HG03439 (cell line): ENCODE measurements around the gene NFE2L2.
"Not testable (repeated sequence)": the region's sequence is repeated elsewhere in the genome, so short reads cannot be mapped to it uniquely, and the experiment has no call there.

ENCODE experiments used
- ATAC-seq: cut with Tn5 transposase; IDR thresholded peaks from one replicate; pipeline ENCODE4 v1.9.1; 2021; ENCODE audit warnings: mild to moderate bottlenecking, moderate library complexity; ENCODE audit not compliant: unreplicated experiment

Gene NFE2L2

DNA sequence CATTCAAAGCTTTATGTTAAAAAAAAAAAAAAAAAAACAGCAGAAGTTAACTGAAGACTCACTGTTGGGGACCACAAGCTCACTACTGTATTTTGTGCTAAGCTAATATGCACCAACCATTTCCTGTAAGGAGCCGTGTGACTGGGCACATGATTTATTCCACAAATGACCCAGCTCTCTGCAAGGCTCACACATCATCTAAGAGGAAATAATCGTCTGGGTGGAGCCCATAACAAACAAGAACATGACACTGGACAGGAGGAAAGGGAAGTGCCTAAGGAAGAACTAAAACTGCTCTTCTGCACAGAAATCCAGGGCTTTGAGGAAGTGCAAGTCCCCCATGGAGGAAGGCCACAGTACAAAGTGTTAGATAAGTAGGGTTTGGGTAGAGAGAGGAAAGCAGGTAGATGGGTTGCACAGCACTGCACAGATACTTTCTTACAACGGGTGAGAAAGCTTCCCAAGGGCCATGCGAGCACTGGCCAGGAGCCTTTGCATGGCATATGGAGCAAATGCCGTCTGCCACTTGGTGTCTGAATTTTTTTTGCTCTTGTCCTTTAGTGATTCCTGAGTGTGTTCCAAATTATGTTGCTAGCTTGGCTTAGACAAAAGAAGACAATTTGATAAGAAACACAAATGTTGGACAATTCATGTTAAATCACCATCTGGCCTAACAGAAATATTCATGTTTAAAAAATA, 24.4 kb downstream of the NFE2L2 start:
- ATAC-seq, result no peak

DNA sequence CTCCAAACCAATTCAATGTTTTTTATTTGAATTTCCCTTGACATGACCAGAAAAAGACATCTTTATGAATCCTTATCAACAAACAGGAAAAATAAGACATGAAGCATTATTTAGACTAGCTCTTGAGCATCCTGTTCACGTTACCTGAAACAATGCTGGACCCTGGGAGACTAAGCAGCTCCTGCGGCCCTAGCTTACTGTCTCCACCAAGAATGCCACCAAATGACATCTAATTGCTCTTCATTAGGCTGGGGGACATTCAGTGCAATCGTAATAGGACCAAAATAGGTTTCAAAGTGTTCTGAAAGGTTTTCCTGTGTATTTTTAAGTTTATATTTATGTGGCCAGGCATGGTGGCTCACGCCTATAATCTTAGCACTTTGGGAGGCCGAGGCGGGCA, 25.5 kb downstream of the NFE2L2 start:
- ATAC-seq, result no peak

GRCh38 chr2:177237932-177238331, 26.6 kb downstream of the NFE2L2 start:
- ATAC-seq, result no peak

DNA sequence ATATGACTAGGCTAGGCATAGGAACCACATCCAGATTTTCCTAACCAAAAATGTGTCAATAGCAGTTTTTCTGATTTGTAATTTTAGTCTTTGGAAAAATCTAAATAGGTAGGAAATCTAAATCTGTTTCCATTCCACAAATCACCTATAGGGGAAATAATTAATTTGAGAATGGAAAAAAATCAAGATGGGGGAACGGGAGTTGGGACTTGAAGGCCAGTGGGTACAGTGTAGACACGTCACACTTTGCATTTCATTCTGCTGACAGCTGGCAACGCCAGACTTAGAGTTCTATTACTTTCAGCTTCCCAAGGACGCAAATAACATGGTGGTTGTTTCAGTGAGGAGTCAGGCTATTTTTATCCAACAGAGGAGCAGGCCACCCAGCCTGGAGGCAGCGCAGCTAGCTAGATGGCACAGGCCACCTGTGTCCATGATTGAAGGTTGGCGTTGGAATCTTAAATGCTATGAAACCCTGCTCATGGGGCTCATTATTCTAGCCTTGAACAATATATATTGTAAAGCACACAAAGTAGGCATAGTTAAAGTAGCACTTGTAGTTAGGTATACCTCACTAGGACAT, 28.6 kb downstream of the NFE2L2 start:
- ATAC-seq, result no peak

DNA sequence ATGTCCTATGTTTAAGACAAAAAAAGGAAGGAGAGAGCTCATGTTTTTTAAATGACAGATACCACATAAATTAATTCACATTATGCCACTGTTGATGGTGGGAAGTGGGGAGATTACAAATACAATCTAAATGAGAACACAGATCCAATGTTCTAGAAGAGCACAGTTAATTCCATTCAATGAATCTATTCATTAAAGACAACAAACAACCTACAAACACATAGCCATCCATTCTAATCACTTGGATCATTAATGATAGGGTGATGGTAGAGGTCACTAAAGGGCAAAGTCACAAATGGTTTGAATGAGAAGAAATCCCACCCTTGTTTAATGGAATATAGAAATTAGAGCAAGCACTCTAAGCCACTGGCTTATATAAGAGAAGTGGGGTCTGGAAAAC, 30.3 kb downstream of the NFE2L2 start:
- no peak for ATAC-seq

DNA sequence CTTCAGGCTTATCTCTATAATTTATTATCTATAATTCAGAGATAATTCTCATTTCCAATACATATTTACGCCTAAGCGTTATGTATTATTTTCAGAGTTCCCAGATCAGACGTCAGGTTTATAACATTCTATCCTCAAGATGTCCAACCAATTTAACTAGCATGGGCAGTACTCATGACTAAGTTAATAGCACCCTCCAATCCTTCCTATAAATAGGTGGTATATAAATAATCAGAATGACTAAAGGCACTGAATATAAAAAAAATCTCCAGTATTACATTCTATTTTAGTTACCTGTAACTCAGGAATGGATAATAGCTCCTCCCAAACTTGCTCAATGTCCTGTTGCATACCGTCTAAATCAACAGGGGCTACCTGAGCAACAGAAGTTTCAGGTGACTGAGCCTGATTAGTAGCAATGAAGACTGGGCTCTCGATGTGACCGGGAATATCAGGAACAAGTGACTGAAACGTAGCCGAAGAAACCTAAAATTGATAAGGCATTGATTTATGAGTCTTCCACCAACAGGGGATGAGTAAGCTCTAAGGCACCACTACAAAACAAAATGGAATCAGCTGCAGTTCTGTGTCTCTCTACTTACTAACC, 32.3 kb downstream of the NFE2L2 start:
- ATAC-seq, result no peak

- ATAC-seq, result no peak
Observed at GRCh38 chr2:177231270-177231669, 33.3 kb downstream of the NFE2L2 start.

DNA sequence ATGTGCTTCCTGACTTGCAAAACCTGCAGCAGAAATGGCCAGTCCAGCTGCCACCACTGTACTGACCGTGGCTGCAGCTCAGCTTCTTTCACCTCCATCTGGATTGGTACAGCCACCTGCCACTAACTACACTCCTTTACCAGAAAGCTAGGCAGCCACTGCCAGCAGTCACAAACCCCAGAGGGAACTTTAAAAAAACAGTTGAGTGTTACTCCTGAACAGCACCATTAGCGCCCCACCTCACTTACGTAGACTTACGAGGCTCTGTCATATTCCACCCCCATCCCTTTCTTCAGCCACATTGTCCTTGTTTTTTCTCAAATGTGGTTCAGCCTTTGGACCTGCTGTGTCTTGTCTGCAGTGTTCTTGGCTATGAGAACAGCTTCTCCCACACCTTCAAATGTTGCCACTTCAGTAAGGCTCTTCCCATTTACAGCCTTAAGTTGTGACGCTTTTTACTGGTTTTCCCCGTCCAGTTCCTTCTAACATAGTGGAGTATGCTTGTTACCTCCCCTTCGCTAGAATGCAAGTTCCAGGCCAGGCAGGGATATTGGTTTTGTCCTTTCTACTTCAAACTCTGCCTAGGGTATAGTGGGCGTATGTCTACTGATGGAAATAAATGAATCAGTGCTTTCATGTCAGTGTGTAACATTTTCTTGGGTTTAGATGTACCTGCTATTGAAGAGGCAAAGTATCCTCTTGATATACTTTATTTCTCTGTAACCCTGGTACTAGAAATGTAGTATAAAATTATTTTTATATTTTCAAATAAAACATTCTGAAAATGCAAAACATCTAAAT, 34.9 kb downstream of the NFE2L2 start:
- no peak for ATAC-seq

- ATAC-seq, result no peak
Observed at GRCh38 chr2:177225965-177226360, 38.6 kb downstream of the NFE2L2 start.

DNA sequence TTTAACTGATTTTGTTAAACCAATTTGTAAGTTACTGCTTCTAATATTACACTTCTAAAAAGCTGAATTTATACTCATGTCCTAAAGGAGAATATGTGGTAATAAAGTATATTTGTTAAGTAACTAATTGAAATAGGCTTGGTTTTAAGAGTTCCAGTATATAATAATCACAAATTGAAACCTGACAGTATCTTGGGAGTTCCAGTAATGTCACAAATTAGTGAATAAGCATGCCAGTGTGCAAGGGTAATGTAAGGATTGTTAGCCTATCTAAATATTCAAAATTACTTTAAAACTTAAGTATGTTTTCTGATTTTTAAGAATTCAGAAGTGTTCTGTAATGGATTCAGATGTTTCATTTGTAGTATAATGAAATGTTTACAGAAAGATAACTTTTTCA, 41.1 kb downstream of the NFE2L2 start:
- ATAC-seq, result not testable (repeated sequence)

- no peak for ATAC-seq
Observed at GRCh38 chr2:177221970-177222369, 42.6 kb downstream of the NFE2L2 start.

DNA sequence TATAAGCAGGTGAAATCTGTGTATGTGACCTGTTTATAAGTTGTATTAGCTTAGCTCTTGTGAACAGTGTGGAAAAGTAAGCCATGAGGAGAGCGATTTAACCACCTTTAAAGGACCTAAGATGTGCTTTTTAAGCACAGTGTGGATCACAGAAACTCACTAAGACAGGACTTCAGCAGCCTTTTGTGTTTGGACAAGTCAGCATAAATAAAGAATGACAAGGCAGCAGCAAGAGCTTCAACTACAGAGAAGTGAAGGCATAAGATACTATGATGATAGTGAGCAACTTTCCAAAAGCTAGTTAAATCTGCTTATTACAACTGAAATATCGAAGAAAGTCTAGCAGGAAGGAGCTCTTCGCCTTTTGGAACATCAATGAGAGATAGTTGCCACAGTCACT, 43.0 kb downstream of the NFE2L2 start:
- no peak for ATAC-seq

DNA sequence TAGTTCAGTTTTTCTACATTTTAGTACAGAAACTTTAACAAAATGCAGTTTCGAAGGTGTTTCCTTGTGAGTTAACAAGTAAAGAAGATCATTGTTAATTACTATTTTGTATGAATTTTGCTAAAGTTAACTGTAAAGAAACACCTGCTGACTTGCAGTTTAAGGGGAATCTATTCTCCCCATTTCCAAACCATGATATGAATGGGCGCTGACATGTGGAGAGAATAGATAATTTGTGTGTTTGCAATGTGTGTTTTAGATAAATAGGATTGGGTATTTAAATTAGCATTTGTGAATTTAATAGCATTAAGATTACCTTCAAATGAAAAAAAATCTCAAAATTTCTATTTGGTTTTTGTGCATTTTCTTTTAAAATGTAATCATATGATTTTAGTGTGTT, 44.7 kb downstream of the NFE2L2 start:
- ATAC-seq, result not testable (repeated sequence)

DNA sequence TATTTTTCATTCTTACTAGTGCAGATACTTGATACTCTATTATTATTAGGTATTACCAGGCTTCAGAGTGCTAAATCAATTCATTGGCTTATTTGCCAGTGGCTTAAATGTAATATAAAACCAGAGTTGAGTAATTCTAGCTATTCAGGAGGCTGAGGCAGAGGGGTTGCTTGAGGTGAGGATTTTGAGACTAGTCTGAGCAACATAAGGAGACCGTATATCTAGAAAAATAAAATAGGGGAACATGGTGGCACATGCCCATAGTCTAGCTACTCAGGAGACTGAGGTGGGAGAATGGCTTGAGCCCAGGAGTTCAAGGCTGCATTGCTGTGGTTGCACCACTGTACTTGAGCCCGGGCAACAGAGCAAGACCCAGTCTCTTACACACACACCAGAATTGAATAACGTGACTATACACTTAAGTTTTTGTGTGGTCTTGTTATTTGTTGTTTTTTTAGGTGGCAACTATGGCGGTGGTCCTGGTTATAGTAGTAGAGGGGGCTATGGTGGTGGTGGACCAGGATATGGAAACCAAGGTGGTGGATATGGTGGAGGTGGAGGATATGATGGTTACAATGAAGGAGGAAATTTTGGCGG, 47.2 kb downstream of the NFE2L2 start:
- ATAC-seq, result no peak

DNA sequence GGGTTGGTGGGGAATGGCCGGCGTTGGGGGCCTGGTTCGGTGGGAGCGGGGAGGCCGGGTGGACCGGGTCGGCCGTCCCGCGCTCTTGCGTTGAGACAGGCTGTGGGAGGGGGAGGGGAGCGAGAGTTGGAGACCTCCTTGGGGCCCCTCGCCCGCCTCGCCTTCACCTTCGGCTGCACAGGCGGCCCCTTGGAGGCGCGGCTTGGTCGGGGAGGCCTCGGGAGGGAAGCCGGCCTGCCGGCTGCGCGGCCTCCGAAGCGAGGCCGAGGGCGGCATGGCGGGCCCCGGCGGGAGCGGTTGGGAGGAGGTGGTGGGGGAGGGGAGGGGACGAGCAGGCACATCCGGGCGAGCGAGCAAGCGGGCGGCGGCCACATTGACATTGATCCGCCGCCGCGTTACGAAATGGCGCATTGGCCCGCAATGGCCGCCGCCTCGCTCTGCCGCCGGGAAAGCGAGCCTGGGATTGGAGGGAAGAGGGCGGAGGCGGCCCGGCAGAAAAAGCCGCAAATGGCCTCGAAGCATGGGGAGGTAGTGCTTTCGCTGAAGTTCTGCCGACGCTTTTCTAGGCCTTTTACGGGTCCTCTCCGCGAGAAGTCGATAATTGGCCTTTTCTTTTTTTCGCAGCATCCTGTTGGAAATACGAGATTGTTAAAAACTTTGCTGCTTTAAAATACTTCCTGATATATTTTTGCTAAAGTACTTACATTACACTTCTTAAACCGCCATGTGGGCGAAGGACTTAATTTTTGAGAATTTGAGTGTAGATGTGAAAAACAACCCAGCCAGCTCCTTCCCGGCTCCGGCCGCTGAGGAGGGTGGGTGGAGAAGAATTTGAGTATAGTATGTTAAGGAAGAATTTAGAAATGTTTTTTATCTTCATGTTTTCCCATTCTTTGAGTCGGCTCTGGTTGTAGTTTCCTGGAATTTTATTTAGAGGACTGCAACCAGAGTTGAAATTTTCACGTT, 51.4 kb downstream of the NFE2L2 start:
- peak; percentile 55 for ATAC-seq

- peak; percentile 90 for ATAC-seq
Observed at GRCh38 chr2:177212106-177212890, 52.2 kb downstream of the NFE2L2 start, which contains the start of gene HNRNPA3. Gene HNRNPA3 (plus strand): TSS chr2:177212794. CDS start chr2:177212800, 6 bp downstream.

- no peak for ATAC-seq
Observed at GRCh38 chr2:177211576-177212105, 52.9 kb downstream of the NFE2L2 start.

DNA sequence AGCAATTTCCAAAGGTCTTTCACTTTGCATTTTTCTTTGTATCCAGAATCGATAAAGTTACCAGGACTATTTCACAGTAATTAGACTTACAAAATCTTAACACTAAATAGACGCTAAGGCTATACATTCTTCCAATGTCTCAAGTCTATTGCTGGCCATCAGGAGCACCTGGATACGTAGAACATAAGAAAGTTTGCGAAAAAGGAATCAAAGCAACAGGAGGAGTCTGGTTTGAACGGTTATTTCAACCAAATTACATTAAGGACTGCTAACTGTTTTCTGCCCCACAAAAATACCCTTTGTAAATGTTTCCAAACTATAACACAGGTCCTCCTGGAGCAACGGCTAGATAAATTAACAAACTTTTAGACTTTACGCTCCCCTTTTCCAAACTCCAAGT, 53.4 kb downstream of the NFE2L2 start:
- ATAC-seq, result no peak

DNA sequence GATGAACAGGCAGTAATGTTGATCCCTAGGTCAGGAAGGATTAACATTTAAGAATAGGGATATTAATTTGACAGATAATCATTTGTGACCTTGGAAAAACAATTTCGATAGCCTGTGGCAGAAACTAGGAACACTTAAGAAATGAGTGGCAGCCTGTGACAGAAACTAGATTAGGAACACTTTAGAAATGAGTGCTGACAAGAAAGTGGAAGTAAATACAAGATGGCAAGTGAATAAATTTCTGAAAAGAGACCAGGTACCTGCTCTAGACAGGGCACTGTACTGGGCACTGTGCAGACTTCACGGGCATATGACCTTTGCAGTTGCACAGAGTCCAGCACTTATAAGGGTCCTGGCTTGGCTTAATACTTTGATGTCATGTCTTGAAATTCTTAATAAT, 57.4 kb downstream of the NFE2L2 start:
- ATAC-seq, result peak; percentile 53
